ENCODE results near the gene LUM. TPM values are rescaled to one million over a fixed set of nuclear protein-coding genes. Genes with fewer than 3 reads are reported as not detected.
"Not testable (repeated sequence)": the region's sequence is repeated elsewhere in the genome, so short reads cannot be mapped to it uniquely, and the experiment has no call there.

The LUM gene
- total RNA-seq, 1 donor from 2014 or later, result 76.4 TPM

DNA sequence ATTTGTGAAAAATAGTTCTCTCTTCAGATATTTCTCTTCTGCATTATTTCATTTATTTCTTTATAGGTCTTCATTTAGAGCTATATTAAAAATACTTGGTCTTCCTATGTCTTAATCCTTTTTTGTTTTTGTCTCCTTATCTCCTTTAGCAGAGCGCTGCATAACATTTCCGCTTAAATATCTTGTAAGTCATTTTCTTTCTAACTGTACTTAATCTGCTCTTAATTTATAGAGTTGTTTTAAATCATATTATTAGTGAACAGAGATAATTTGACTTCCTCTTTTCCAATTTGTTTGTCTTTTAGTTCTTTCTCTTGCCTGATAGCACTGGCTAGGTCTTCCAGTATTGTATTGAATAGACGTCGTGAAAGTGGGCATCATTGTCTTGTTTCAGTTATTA lies 18.0 kb downstream of the LUM start:
- no peak for FAIRE-seq
- H3K27ac Mint-ChIP-seq (ENCODE audit: unreplicated experiment), result no peak overlapping the region

GRCh38 chr12:91091916-91092715 lies 19.2 kb downstream of the LUM start:
- no peak for FAIRE-seq
- Mint-ChIP-seq H3K9me3 (ENCODE audit: unreplicated experiment) (peaks cover 28% of the 10 kb centered on the region), H3K27ac (ENCODE audit: unreplicated experiment) (no peak overlapping the region)

More for the DNA sequence above, 18.0 kb downstream of the LUM start:
- DNase-seq (ENCODE audit: low read depth), result no peak
- no peak overlapping the region for H3K4me3 ChIP-seq (ENCODE audit: insufficient read depth, low read depth, low read length)
- H3K36me3 ChIP-seq (ENCODE audit: insufficient read depth, low read length), result no peaks in the 10 kb centered on the region
- Mint-ChIP-seq H3K9me3 (ENCODE audit: unreplicated experiment) (peaks cover 19% of the 10 kb centered on the region), H3K4me3 (ENCODE audit: unreplicated experiment) (no peak overlapping the region), H3K27me3 (ENCODE audit: low read depth, unreplicated experiment) (no peaks in the 10 kb centered on the region), H3K36me3 (ENCODE audit: low read depth, unreplicated experiment) (peaks cover 3% of the 10 kb centered on the region), H3K4me1 (ENCODE audit: low read depth, unreplicated experiment) (peaks cover 26% of the 10 kb centered on the region)
- peaks cover 2% of the 10 kb centered on the region for H3K4me1 ChIP-seq (ENCODE audit: insufficient read depth, low read length)
- no peaks in the 10 kb centered on the region for H3K79me2 ChIP-seq (ENCODE audit: insufficient read depth, low read length)
- no peak overlapping the region for H3K9ac ChIP-seq (ENCODE audit: low read length)
- no peaks in the 10 kb centered on the region for H3K9me3 ChIP-seq (ENCODE audit: insufficient read depth, low read depth, low read length)
- no peak overlapping the region for H3K4me2 ChIP-seq (ENCODE audit: low read length)
- H3K27me3 ChIP-seq (ENCODE audit: insufficient read depth, low read length), result no peaks in the 10 kb centered on the region
- TF ChIP-seq CTCF (IDR thresholded peaks at IDR 0.05; ENCODE audit: insufficient read depth, low read depth, low read length) (no peak), EZH2 (IDR thresholded peaks at IDR 0.05; ENCODE audit: insufficient read depth, low read length) (no peak)
- H4K20me1 ChIP-seq (ENCODE audit: insufficient read depth, low read length), result no peaks in the 10 kb centered on the region
- no peak overlapping the region for H2AFZ ChIP-seq (ENCODE audit: low read depth, low read length)
- H3K27ac ChIP-seq (ENCODE audit: low read depth, low read length), result no peak overlapping the region

DNA sequence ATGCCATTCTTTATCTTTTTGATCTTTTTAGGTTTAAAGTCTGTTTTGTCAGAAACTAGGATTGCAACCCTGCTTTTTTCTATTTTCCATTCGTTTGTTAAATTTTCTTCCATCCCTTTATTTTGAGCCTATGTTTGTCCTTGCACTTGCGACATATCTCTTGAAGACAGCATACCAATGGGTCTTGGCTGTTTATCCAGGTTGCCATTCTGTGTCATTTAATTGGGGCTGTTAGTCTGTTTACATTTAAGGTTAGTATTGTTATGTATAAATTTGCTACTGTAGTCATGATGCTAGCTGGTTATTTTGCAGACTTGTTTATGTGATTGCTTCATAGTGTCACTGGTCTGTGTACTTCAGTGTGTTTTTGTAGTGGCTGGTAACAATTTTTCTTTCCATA lies 21.3 kb downstream of the LUM start:
- not testable (repeated sequence) for H3K9ac ChIP-seq (ENCODE audit: low read length); H4K20me1 ChIP-seq (ENCODE audit: insufficient read depth, low read length); H3K27ac ChIP-seq (ENCODE audit: low read depth, low read length); DNase-seq (ENCODE audit: low read depth); FAIRE-seq; H3K27ac Mint-ChIP-seq (ENCODE audit: unreplicated experiment); H2AFZ ChIP-seq (ENCODE audit: low read depth, low read length); H3K4me1 ChIP-seq (ENCODE audit: insufficient read depth, low read length); H3K79me2 ChIP-seq (ENCODE audit: insufficient read depth, low read length); H3K4me2 ChIP-seq (ENCODE audit: low read length); H3K9me3 ChIP-seq (ENCODE audit: insufficient read depth, low read depth, low read length); H3K4me3 ChIP-seq (ENCODE audit: insufficient read depth, low read depth, low read length); H3K4me3 Mint-ChIP-seq (ENCODE audit: unreplicated experiment); H3K27me3 Mint-ChIP-seq (ENCODE audit: low read depth, unreplicated experiment); H3K36me3 Mint-ChIP-seq (ENCODE audit: low read depth, unreplicated experiment); H3K36me3 ChIP-seq (ENCODE audit: insufficient read depth, low read length); H3K27me3 ChIP-seq (ENCODE audit: insufficient read depth, low read length)
- Mint-ChIP-seq H3K4me1 (ENCODE audit: low read depth, unreplicated experiment) (peaks cover 14% of the 10 kb centered on the region), H3K9me3 (ENCODE audit: unreplicated experiment) (peaks cover 28% of the 10 kb centered on the region)

More at GRCh38 chr12:91091916-91092715, 19.2 kb downstream of the LUM start:
- Histone ChIP-seq H3K4me3 (ENCODE audit: insufficient read depth, low read depth, low read length) (no peak overlapping the region), H3K79me2 (ENCODE audit: insufficient read depth, low read length) (no peaks in the 10 kb centered on the region), H3K27ac (ENCODE audit: low read depth, low read length) (no peak overlapping the region), H3K36me3 (ENCODE audit: insufficient read depth, low read length) (no peaks in the 10 kb centered on the region), H3K27me3 (ENCODE audit: insufficient read depth, low read length) (no peaks in the 10 kb centered on the region), H3K4me2 (ENCODE audit: low read length) (no peak overlapping the region), H3K9ac (ENCODE audit: low read length) (no peak overlapping the region), H4K20me1 (ENCODE audit: insufficient read depth, low read length) (no peaks in the 10 kb centered on the region), H2AFZ (ENCODE audit: low read depth, low read length) (no peak overlapping the region), H3K9me3 (ENCODE audit: insufficient read depth, low read depth, low read length) (no peaks in the 10 kb centered on the region), H3K4me1 (ENCODE audit: insufficient read depth, low read length) (no peaks in the 10 kb centered on the region)
- TF ChIP-seq CTCF (IDR thresholded peaks at IDR 0.05; ENCODE audit: insufficient read depth, low read depth, low read length) (no peak), EZH2 (IDR thresholded peaks at IDR 0.05; ENCODE audit: insufficient read depth, low read length) (no peak)
- DNase-seq (ENCODE audit: low read depth), result peak; percentile 52
- Mint-ChIP-seq H3K27me3 (ENCODE audit: low read depth, unreplicated experiment) (no peaks in the 10 kb centered on the region), H3K4me1 (ENCODE audit: low read depth, unreplicated experiment) (peaks cover 18% of the 10 kb centered on the region), H3K36me3 (ENCODE audit: low read depth, unreplicated experiment) (peaks cover 3% of the 10 kb centered on the region), H3K4me3 (ENCODE audit: unreplicated experiment) (no peak overlapping the region)
